C4-2B (cell line): Measurements from ENCODE around the gene ARMC3.

Source experiments
- CTCF ChIP-seq: fragments of 450-650 bp; conservative IDR thresholded peaks from 2 replicates; pipeline ENCODE4 v1.5.1; 2017; ENCODE audit warnings: mild to moderate bottlenecking
- ZFX ChIP-seq: fragments of 450-650 bp; IDR thresholded peaks from 2 replicates; pipeline ENCODE4 v1.6.1; 2017

GRCh38 chr10:22986771-22987542 lies 59.1 kb downstream of the ARMC3 start:
- peak; percentile 75 for TF ChIP-seq CTCF
- no peak for TF ChIP-seq ZFX
